OCI-LY7 (cell line): ENCODE results near the gene RALA. TPM values are rescaled to one million over a fixed set of nuclear protein-coding genes. Genes with fewer than 3 reads are reported as not detected.

Experiments
- BruUV-seq: library from RNA; stranded (reverse); fragments of 400-500 nt; replicated peaks from 2 replicates; lab custom pipeline; 2021; lab: Mats Ljungman, UMichigan
- CTCF ChIA-PET: fragments of 300-600 bp; sonication (Branson Sonifier 250); formaldehyde crosslinking; loops from one replicate; lab custom pipeline; 2022; ENCODE audit warnings: antibody characterized with exemption; ENCODE audit not compliant: unreplicated experiment; lab: Charles Lee
- POLR2A ChIA-PET: fragments of 300-600 bp; sonication (Branson Sonifier 250); formaldehyde crosslinking; loops from one replicate; lab custom pipeline; 2022; ENCODE audit warnings: antibody characterized with exemption; lab: Charles Lee
- DNase-seq: peaks from one replicate; pipeline ENCODE4 v3.0.0-alpha.2; 2015; ENCODE audit warnings: low spot score
- H2AFZ ChIP-seq: fragments of 200-600 bp; sonication (generic), shearing (Covaris generic); 2 replicates; pipeline ENCODE4 v1.6.1; 2014; ENCODE audit warnings: mild to moderate bottlenecking, antibody characterized with exemption, low read length, moderate library complexity
- H3K27ac ChIP-seq: fragments of 200-600 bp; sonication (generic); 2 replicates; pipeline ENCODE4 v1.5.1; 2014; ENCODE audit warnings: mixed run types, low read depth, mild to moderate bottlenecking, moderate library complexity, low read length, inconsistent platforms; ENCODE audit not compliant: poor library complexity, severe bottlenecking
- H3K36me3 ChIP-seq: fragments of 200-600 bp; sonication (generic); 2 replicates; pipeline ENCODE4 v1.6.1; 2014; ENCODE audit warnings: mild to moderate bottlenecking, antibody characterized with exemption, low read length, moderate library complexity, mixed read lengths; ENCODE audit not compliant: insufficient read depth
- H3K4me1 ChIP-seq: fragments of 200-600 bp; sonication (generic); 2 replicates; pipeline ENCODE4 v1.5.1; 2014; ENCODE audit warnings: mild to moderate bottlenecking, low read length; ENCODE audit not compliant: insufficient read depth, poor library complexity, severe bottlenecking
- H3K4me2 ChIP-seq: fragments of 200-600 bp; sonication (generic); 2 replicates; pipeline ENCODE4 v1.6.1; 2014; ENCODE audit warnings: mild to moderate bottlenecking, low read length
- H3K4me3 ChIP-seq: fragments of 200-600 bp; sonication (generic); 2 replicates; pipeline ENCODE4 v1.5.1; 2014; ENCODE audit warnings: mild to moderate bottlenecking, low read depth, low read length; ENCODE audit not compliant: poor library complexity, severe bottlenecking
- H3K79me2 ChIP-seq: fragments of 200-600 bp; sonication (generic); 2 replicates; pipeline ENCODE4 v1.6.1; 2016; ENCODE audit warnings: low read depth, mild to moderate bottlenecking, low read length, moderate library complexity, mixed read lengths; ENCODE audit not compliant: insufficient read depth
- H3K9me2 ChIP-seq: fragments of 200-600 bp; sonication (generic); 2 replicates; pipeline ENCODE4 v1.6.1; 2016; ENCODE audit warnings: mild to moderate bottlenecking, low read length, mixed read lengths; ENCODE audit not compliant: insufficient read depth
- H3K9me3 ChIP-seq: fragments of 200-600 bp; sonication (generic); 2 replicates; pipeline ENCODE4 v1.6.1; 2014; ENCODE audit warnings: mild to moderate bottlenecking, mixed run types, low read length, mixed read lengths
- H4K20me1 ChIP-seq: fragments of 200-600 bp; sonication (generic); 2 replicates; pipeline ENCODE4 v1.6.1; 2014; ENCODE audit warnings: mild to moderate bottlenecking, antibody characterized with exemption, low read length, moderate library complexity, mixed read lengths; ENCODE audit not compliant: insufficient read depth
- EZH2phosphoT487 ChIP-seq: fragments of 200-600 bp; sonication (generic); IDR thresholded peaks from 2 replicates; pipeline ENCODE4 v1.6.1; 2018; ENCODE audit warnings: low read depth, borderline replicate concordance, mild to moderate bottlenecking, mixed run types, antibody characterized with exemption, low read length, moderate library complexity, mixed read lengths
- intact Hi-C: fragments of 100-400 bp; cut with micrococcal nuclease; formaldehyde crosslinking; loops from one replicate; pipeline ENCODE4 v1.10.0; 2022; ENCODE audit not compliant: unreplicated experiment
- total RNA-seq, 2 experiments: library from RNA; depleted of rRNA in 1 of 2; stranded (reverse); fragments of >200 nt in 1 of 2; shearing (Covaris generic) in 1 of 2; gene quantifications; 2 replicates each; pipeline ENCODE4 v1.2.3, GENCODE V29; 2014 to 2022
- TF ChIP-seq, protein P1 (sequence below): fragments of 200-600 bp; sonication (generic); conservative IDR thresholded peaks from 2 replicates; pipeline ENCODE4 v1.5.1; 2014; ENCODE audit warnings: mild to moderate bottlenecking, antibody characterized with exemption, low read length, moderate library complexity, mixed read lengths

RALA gene
- total RNA-seq, 2 experiments from 2014 or later = 6.4 to 31.0 TPM

DNA sequence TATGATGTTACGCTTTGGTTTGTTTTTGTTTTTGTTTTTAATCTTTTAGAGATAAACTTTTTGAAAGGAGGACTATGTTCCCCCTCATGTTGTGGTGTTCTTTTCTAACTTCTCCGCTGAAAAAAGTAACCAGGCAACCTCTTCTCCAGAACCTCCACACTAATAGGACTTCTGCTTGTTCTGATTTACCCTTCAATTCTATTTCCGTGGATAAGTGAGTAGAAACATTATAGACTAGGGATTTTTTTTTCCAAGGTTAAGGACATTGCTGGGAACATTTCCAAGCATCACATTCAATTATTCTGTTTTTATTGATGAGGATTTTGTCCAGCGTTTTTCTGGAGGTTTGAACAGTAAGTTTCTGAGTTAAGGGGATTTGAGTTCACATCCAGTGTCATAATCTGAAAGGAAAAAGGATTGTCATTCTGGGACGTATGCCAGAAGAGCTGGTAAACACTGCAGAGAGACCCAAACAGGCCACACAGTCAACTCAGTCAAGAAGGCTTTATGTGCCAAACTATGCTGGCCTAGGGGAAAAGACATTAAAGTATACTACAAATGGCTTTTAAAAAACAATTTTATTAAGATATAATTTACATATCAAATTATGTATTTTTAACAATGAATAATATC is 28.3 kb upstream of the RALA start:
- POLR2A ChIA-PET = no interaction called here
- Histone ChIP-seq H3K4me2 (no peak overlapping the region), H3K36me3 (no peaks in the 10 kb centered on the region)

DNA sequence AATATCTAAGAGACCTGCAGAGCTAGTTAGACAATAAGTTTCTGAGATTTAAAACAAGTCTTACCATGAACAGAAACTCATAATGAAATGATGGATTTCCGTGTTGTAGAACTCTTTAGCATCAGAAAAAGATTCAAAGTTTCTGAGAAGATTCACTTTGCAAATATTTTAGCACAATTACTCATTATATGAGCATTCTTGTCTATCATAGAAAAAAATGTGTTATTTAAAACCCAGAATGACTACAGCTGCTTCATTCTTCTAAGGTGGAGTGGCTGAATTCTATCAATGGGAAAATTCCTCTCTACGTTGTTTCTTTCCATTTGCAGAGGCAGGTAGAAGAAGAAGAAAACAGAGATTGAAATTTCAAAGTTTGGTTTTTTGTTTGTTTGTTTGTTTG is 21.0 kb upstream of the RALA start:
- no peak for DNase-seq
- POLR2A ChIA-PET = no interaction called here
- Histone ChIP-seq H4K20me1 (no peaks in the 10 kb centered on the region), H3K79me2 (no peaks in the 10 kb centered on the region), H2AFZ (no peak overlapping the region), H3K9me2 (no peaks in the 10 kb centered on the region), H3K4me3 (no peak overlapping the region), H3K9me3 (no peaks in the 10 kb centered on the region), H3K4me1 (no peaks in the 10 kb centered on the region), H3K4me2 (no peak overlapping the region), H3K27ac (no peak overlapping the region), H3K36me3 (no peaks in the 10 kb centered on the region)
- TF ChIP-seq, protein P1, sequence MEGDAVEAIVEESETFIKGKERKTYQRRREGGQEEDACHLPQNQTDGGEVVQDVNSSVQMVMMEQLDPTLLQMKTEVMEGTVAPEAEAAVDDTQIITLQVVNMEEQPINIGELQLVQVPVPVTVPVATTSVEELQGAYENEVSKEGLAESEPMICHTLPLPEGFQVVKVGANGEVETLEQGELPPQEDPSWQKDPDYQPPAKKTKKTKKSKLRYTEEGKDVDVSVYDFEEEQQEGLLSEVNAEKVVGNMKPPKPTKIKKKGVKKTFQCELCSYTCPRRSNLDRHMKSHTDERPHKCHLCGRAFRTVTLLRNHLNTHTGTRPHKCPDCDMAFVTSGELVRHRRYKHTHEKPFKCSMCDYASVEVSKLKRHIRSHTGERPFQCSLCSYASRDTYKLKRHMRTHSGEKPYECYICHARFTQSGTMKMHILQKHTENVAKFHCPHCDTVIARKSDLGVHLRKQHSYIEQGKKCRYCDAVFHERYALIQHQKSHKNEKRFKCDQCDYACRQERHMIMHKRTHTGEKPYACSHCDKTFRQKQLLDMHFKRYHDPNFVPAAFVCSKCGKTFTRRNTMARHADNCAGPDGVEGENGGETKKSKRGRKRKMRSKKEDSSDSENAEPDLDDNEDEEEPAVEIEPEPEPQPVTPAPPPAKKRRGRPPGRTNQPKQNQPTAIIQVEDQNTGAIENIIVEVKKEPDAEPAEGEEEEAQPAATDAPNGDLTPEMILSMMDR = no peak
- TF ChIP-seq EZH2phosphoT487 = no peak
- intact Hi-C loops = no loop called here
- no TSS peak for BruUV-seq
- CTCF ChIA-PET = no interaction called here

More for the DNA sequence above, 28.3 kb upstream of the RALA start:
- no TSS peak for BruUV-seq
- DNase-seq = no peak
- Histone ChIP-seq H3K9me2 (no peaks in the 10 kb centered on the region), H3K9me3 (no peaks in the 10 kb centered on the region), H3K4me3 (no peak overlapping the region), H4K20me1 (no peaks in the 10 kb centered on the region), H2AFZ (no peak overlapping the region), H3K4me1 (no peaks in the 10 kb centered on the region), H3K27ac (no peak overlapping the region), H3K79me2 (no peaks in the 10 kb centered on the region)
- intact Hi-C loops = no loop called here
- no peak for TF ChIP-seq EZH2phosphoT487
- TF ChIP-seq, protein P1 = no peak
- CTCF ChIA-PET = no interaction called here

DNA sequence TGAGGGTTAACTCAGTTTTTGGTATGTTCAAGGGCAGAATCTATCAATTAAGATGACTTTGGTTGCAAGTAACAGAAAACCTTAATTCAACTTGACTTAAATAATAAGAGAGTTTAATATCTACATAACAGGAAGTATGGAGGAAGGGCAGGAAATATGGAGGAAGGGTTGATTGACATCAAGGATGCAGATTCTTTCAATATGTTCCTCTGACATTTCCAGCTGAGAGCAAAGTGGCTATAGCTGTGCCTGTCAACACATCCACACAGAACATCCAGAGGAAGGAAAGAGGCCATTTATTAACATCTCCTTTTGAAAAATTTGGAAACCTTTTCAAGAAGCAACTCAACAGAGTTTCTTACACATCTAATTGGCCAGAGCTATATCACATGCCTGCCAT is 19.4 kb upstream of the RALA start:
- Histone ChIP-seq H3K4me1 (no peaks in the 10 kb centered on the region), H3K9me2 (no peaks in the 10 kb centered on the region), H2AFZ (no peak overlapping the region), H3K27ac (no peak overlapping the region), H3K36me3 (no peaks in the 10 kb centered on the region), H4K20me1 (no peaks in the 10 kb centered on the region), H3K79me2 (no peaks in the 10 kb centered on the region), H3K4me3 (no peak overlapping the region), H3K4me2 (no peak overlapping the region), H3K9me3 (no peaks in the 10 kb centered on the region)
- POLR2A ChIA-PET = no interaction called here
- CTCF ChIA-PET = no interaction called here
- no peak for TF ChIP-seq EZH2phosphoT487
- TF ChIP-seq, protein P1 = no peak
- BruUV-seq = no TSS peak
- no peak for DNase-seq
- intact Hi-C loops = no loop called here
